GM18498 (cell line): ENCODE measurements around the gene NDRG4.

Experiments
- ATAC-seq: cut with Tn5 transposase; IDR thresholded peaks from one replicate; pipeline ENCODE4 v1.9.1; 2021; ENCODE audit warnings: mild to moderate bottlenecking, moderate library complexity; ENCODE audit not compliant: unreplicated experiment

Gene NDRG4

DNA sequence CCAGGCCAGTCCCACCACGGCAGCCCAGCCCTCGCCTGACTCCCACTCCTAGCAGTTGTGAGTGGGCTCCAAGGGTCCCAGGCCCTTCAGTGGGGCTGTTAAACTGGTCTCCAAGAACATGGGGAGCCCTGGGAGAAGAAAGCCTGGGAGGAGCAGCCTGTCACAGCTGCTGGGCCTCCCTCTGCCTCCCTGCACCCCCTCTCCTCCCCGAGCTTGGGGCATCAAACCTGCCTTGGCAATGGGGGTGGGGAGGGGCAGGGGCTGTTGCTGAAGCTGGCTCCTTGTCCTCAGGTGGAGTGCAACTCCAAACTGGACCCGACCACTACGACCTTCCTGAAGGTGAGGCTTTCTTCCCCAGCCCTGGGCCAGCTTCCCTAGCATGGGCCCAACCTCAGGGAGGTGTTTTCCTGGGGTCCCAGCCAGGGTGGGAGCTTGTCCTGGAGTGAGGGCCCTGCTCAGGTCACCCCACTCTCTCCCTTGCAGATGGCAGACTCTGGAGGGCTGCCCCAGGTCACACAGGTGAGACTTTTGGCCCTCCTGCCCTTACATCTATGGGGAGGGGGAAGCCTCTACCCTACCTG is 8.8 kb downstream of the NDRG4 start:
- no peak for ATAC-seq

- ATAC-seq, result no peak
These were observed 9.5 kb downstream of the NDRG4 start for GRCh38 chr16:58509256-58510096.

DNA sequence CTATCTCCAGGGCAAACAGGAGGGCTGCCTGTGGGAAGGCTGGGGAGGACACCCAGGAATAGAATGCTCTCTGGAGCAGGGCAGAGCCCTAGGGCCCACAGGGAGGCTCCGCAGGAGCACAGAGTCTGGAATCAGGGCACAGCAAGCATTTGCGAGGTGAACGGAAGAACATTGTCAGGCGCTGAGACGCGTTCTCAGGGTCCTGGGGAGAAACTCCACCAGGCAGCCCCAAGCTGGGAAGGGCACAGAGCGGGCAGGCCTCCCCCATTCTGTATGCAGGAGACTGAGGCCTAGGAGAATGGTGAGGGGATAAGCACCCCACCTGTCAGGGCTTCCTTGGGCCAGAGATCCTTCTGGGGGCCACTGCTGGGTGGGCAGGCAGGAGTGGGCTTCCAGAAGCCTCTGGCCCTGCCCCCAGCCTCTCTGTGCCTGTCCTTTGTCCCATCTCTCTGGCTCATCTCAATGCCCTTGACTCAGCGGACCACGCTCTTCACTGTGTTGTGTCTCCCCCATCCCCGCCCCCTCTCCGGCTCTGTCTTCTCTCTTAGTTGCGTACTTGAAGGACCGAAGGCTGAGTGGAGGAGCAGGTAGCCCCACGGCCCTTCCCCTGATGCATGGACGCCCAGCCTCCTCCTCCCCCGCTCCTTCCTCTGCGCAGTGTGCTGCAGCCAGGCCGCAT is 10.3 kb downstream of the NDRG4 start:
- no peak for ATAC-seq

GRCh38 chr16:58510776-58511628 is 11.1 kb downstream of the NDRG4 start:
- ATAC-seq, result no peak

DNA sequence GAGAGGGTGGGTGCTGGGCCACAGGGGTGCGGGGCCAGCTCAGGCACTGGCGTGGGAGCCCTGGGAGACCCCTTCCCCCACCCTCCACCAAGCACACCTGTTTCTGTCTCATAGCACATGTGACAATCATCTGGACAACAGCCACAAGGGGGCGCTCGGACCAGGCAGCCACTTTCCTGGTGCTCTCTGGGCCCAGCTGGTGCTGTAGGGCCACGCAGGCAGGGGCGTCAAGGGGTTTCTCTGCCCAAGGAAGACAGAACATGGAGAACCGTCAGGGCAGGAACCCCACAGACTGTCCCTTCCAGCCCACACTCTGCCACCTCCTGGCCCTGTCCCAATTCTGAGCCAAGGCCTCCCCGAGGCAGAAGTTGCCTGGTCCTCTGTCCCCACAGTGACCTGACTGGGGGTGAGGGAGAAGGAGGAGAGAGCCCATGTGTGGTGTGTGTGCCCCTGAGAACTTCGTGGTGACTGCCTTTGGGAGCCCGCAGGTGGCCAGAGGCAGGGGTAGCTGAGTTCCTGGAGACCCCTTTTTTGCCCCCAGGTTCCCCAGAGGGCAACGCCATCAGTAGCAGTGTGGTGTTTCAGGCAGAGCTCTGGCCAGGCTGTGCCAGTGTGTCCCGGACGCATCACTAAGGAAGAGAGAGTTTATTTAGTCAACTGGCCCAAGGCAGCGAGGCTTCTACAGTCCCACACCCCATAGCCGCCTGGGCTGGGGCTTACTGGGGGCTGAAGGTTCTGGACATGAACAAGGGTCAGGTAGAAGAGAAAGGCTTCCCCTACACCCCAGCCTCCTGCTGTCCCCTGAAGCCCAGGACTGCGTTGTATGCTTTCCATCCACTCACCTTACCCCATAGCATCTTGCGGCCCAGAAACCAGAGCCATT is 12.2 kb downstream of the NDRG4 start:
- peak; percentile 42 for ATAC-seq

- ATAC-seq, result no peak
These were observed 13.9 kb downstream of the NDRG4 start for GRCh38 chr16:58513874-58514273.

GRCh38 chr16:58515125-58515870 is 15.4 kb downstream of the NDRG4 start, which contains the start of gene SETD6:
Gene SETD6 (plus strand): TSS chr16:58515517. CDS start chr16:58515538, 21 bp downstream.
- peak; percentile 80 for ATAC-seq

- ATAC-seq, result peak; percentile 33
These were observed 16.2 kb downstream of the NDRG4 start for GRCh38 chr16:58515871-58516767.

DNA sequence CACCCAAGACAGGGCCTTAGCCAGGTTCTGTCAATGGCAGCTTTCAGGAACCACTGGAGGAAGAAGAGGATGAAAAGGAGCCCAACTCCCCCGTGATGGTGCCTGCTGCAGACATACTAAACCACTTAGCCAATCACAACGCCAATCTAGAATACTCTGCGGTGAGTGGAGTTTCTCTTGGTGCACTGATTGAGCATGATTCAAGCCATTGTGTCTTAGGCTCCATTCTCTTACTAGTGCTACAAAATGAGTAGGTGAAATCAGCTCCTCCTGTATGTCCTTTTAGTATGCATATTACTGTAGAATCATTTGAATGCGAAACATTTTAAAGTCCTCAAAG is 16.8 kb downstream of the NDRG4 start:
- no peak for ATAC-seq

GRCh38 chr16:58518083-58518979 is 18.4 kb downstream of the NDRG4 start:
- peak; percentile 38 for ATAC-seq

DNA sequence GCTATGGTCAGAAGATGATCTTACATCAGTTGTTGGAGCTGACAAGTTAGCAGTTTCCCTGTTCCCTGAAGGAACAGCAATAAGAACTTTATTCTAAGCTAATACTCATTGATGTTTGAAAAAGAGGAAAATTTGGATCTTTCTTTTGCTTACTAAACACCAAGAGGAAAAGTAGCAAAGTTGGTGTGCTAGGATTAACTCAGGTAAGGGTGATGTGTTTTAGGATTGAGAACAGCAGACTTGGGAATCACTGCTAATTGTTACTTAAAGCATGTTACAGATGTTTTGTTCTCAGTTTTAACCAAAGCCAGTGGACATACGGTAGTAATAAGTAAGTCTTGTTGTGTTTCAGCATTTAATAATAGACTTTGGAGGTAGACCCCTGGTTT is 19.0 kb downstream of the NDRG4 start:
- no peak for ATAC-seq

GRCh38 chr16:58519707-58520106 is 19.8 kb downstream of the NDRG4 start:
- no peak for ATAC-seq

DNA sequence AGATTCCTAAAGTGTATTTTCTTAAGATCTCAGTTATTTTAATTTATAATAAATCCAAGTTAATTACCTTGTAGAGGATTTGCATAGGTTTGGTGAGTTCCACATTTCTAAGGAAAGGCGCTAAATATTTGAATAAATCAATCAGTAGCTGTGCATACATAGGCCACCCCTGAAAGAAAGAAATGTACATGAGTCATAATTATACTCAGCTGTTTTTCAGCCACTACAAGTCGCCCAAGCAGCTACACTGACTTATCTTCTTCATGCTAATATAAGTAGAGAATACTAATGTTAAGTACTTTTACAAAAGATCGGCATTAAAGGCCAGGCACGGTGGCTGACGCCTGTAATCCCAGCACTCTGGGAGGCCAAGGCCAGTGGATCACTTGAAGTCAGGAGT is 30.2 kb downstream of the NDRG4 start:
- no peak for ATAC-seq

DNA sequence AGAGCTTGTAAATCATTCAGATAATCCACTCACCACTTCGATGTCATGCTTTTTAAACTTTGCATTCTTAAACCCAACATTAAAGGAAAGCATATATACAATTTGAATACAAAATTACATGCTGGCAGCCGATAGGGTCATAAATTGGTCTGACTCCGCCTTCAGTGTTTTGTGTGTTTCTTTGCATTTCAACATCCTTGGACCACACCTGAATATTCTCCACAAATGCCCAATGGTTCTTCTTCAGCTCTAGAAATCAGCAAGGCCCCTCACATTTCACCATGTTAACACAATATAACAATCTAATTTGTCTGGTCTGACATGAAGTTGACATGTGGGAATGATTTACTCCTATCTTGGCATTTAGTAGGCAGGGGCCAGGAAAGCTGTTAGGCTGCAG is 32.5 kb downstream of the NDRG4 start:
- ATAC-seq, result no peak

- no peak for ATAC-seq
These were observed 34.0 kb downstream of the NDRG4 start for GRCh38 chr16:58533751-58534470.

DNA sequence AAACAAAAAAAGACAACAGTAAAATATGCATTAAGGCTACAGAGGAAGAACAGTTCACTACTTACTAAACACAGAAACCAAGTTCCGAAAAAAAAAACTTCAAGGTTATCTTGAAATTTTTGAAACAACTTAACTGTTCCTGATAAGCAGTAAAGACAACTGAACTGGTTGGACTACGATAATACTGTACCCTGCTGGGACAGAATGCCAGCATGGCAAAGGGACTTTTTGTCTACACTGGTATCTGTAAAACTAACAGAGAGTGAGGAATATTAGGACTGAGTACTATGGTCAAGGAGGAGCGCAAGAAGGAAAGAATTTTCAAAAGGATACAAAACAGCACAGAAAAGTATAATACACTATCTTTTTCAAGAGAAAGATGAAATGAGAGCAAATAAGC is 35.2 kb downstream of the NDRG4 start:
- ATAC-seq, result no peak

DNA sequence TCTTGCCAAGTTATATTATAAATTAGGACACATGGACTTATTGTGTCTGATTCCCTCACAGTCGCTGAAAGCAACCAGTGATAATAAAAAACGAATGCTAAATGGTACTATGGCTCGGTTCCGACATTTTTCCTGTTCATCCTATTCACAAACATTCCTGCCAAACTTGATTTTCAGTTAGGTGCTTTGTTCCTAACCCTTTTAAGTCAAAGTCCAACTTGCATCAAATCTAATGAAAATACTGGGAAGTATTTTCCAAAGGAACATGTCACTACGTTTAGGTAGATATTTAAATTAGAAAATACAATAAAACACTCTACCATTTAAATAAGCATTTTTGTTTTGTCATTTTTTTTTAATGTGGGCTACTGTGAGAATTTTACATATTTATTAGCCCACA is 36.3 kb downstream of the NDRG4 start:
- ATAC-seq, result no peak
